HepG2 (cell line): Measurements from ENCODE around the gene SHISA7. TPM values are rescaled to one million over a fixed set of nuclear protein-coding genes. Genes with fewer than 3 reads are reported as not detected.
A peak's percentile ranks its signal among the peaks of the same experiment; 100 is the strongest.

Experiments used
- ATF1 ChIP-seq: IDR thresholded peaks from 2 replicates; pipeline ENCODE4 v1.6.1; 2016; ENCODE audit warnings: mild to moderate bottlenecking, control low read depth
- CREM ChIP-seq, 2 experiments: sonication (generic) in 1 of 2; formaldehyde crosslinking in 1 of 2; IDR thresholded peaks; 2 replicates each; pipeline versions ENCODE4 v1.4.0 to v1.6.1; 2016 to 2020; ENCODE audit warnings: antibody characterized with exemption in 1 of 2, mild to moderate bottlenecking in 1 of 2, missing genetic modification reagents in 1 of 2
- DMAP1 ChIP-seq: IDR thresholded peaks from 2 replicates; pipeline ENCODE4 v1.6.1; 2016
- HNRNPLL ChIP-seq: fragments of 200-400 bp; formaldehyde crosslinking; IDR thresholded peaks from 2 replicates; pipeline ENCODE4 v1.6.1; 2017; ENCODE audit warnings: mild to moderate bottlenecking, low read depth, low read length; ENCODE audit not compliant: poor library complexity, severe bottlenecking
- MIER2 ChIP-seq: IDR thresholded peaks from 2 replicates; pipeline ENCODE4 v1.6.1; 2016; ENCODE audit warnings: missing biosample characterization, missing genetic modification reagents
- MXI1 ChIP-seq: IDR thresholded peaks from 3 replicates; pipeline ENCODE4 v1.6.1; 2012; ENCODE audit warnings: low read depth, low read length, inconsistent platforms, borderline replicate concordance
- NCOA1 ChIP-seq: sonication (generic); formaldehyde crosslinking; IDR thresholded peaks from 2 replicates; pipeline ENCODE4 v1.9.0; 2021; ENCODE audit warnings: missing genetic modification reagents
- NFE2L1 ChIP-seq: sonication (generic); formaldehyde crosslinking; IDR thresholded peaks from 2 replicates; pipeline ENCODE4 v1.4.0; 2020; ENCODE audit warnings: missing genetic modification reagents, mild to moderate bottlenecking, borderline replicate concordance
- NFKBIZ ChIP-seq: IDR thresholded peaks from 2 replicates; pipeline ENCODE4 v1.6.1; 2018; ENCODE audit warnings: missing genetic modification reagents, missing compliant biosample characterization
- REPIN1 ChIP-seq: sonication (generic); formaldehyde crosslinking; IDR thresholded peaks from 2 replicates; pipeline ENCODE4 v1.8.0; 2022; ENCODE audit warnings: missing genetic modification reagents, low read depth, mild to moderate bottlenecking, borderline replicate concordance
- REXO4 ChIP-seq: sonication (generic); formaldehyde crosslinking; IDR thresholded peaks from 2 replicates; pipeline ENCODE4 v1.8.0; 2022; ENCODE audit warnings: missing genetic modification reagents, mild to moderate bottlenecking, borderline replicate concordance
- SALL2 ChIP-seq: sonication (generic); formaldehyde crosslinking; IDR thresholded peaks from 2 replicates; pipeline ENCODE4 v1.8.1; 2023; ENCODE audit warnings: mild to moderate bottlenecking, missing genetic modification reagents, inconsistent platforms
- SNAPC5 ChIP-seq: sonication (generic); formaldehyde crosslinking; IDR thresholded peaks from 2 replicates; pipeline ENCODE4 v1.8.1; 2023; ENCODE audit warnings: mild to moderate bottlenecking, missing genetic modification reagents, borderline replicate concordance
- SOX6 ChIP-seq, 2 experiments: fragments of 450-650 bp in 1 of 2; sonication (generic) in 1 of 2; formaldehyde crosslinking in 1 of 2; IDR thresholded peaks; 2 replicates each; pipeline versions ENCODE4 v1.4.0 to v1.6.1; 2017 to 2020; ENCODE audit warnings: antibody characterized with exemption in 1 of 2, mild to moderate bottlenecking in 1 of 2, missing genetic modification reagents in 1 of 2
- SP2 ChIP-seq: sonication (generic); formaldehyde crosslinking; IDR thresholded peaks from 2 replicates; pipeline ENCODE4 v1.5.1; 2020; ENCODE audit warnings: mild to moderate bottlenecking, missing genetic modification reagents
- TBL1XR1 ChIP-seq: fragments of 150-350 bp; IDR thresholded peaks from 2 replicates; pipeline ENCODE4 v1.6.1; 2014; ENCODE audit warnings: borderline replicate concordance, low read length; ENCODE audit not compliant: partially characterized antibody
- TFDP2 ChIP-seq: sonication (generic); formaldehyde crosslinking; IDR thresholded peaks from 2 replicates; pipeline ENCODE4 v1.4.0; 2020; ENCODE audit warnings: missing genetic modification reagents
- TIGD3 ChIP-seq: sonication (generic); formaldehyde crosslinking; IDR thresholded peaks from 2 replicates; pipeline ENCODE4 v1.5.1; 2020; ENCODE audit warnings: mild to moderate bottlenecking, missing genetic modification reagents, borderline replicate concordance
- ZFP36L2 ChIP-seq: sonication (generic); formaldehyde crosslinking; IDR thresholded peaks from 2 replicates; pipeline ENCODE4 v1.4.0; 2020; ENCODE audit warnings: missing genetic modification reagents
- ZGPAT ChIP-seq: IDR thresholded peaks from 2 replicates; pipeline ENCODE4 v1.6.1; 2016; ENCODE audit warnings: mild to moderate bottlenecking
- ZHX1 ChIP-seq: sonication (generic); formaldehyde crosslinking; IDR thresholded peaks from 2 replicates; pipeline ENCODE4 v1.8.1; 2022; ENCODE audit warnings: low read depth, mild to moderate bottlenecking, missing genetic modification reagents
- ZNF292 ChIP-seq: sonication (generic); formaldehyde crosslinking; IDR thresholded peaks from 2 replicates; pipeline ENCODE4 v1.8.1; 2022; ENCODE audit warnings: mild to moderate bottlenecking, low read depth, missing genetic modification reagents, borderline replicate concordance
- polyA plus RNA-seq, 8 experiments: library from polyadenylated mRNA; depleted of rRNA in 3 of 8; stranded (reverse) in 7 of 8; unstranded in 1 of 8; fragments of >200 nt; fragmentation: Illumina TruSeq in 4 of 8; extraction: Trizol in 4 of 8; gene quantifications; 2 replicates each; pipeline versions ENCODE4 v1.2.1 to v1.2.3, GENCODE V29; 2011 to 2016; ENCODE audit warnings: low read depth in 4 of 8, missing spikeins in 1 of 8, mixed read lengths in 1 of 8; ENCODE audit not compliant: insufficient read depth in 1 of 8
- total RNA-seq, 5 experiments: library from RNA; depleted of rRNA; stranded (reverse); fragments of >200 nt; fragmentation: Illumina TruSeq; extraction: Trizol; gene quantifications; 2 replicates each; pipeline ENCODE4 v1.2.3, GENCODE V29; 2016; ENCODE audit warnings: low read depth in 1 of 5

The SHISA7 gene
- total and polyA plus RNA-seq, 2 of the 13 experiments (the other 11 are each of a cell fraction or from before 2014, with no cell fraction given), result not detected

GRCh38 chr19:55385724-55386492 is 57.2 kb downstream of the SHISA7 start, which contains the start of gene RPL28 (continued):
- TF ChIP-seq TIGD3, result peak; percentile 62; the same call in 1 of the 2 replicates
- peak; percentile 95 for TF ChIP-seq DMAP1 (CRISPR knock-in tag)
- TF ChIP-seq REXO4 (CRISPR knock-in tag), result no peak
- TF ChIP-seq ZHX1 (CRISPR knock-in tag), result peak; percentile 76; the same call in 1 of the 2 replicates
- peak; percentile 32; the same call in 1 of the 2 replicates for TF ChIP-seq MIER2 (CRISPR knock-in tag)
- TF ChIP-seq SOX6 (IDR thresholded peaks at IDR 0.05), result no peak
- peak; percentile 55 for TF ChIP-seq SOX6 (CRISPR knock-in tag; IDR thresholded peaks at IDR 0.05)
- TF ChIP-seq ZNF292, result 0 out of 2 replicates have a peak, but pooled peaks have one; percentile 13
- TF ChIP-seq SP2 (CRISPR knock-in tag), result peak; percentile 68
- TF ChIP-seq SALL2 (CRISPR knock-in tag), result peak; percentile 82
- peak; percentile 77; the same call in 1 of the 2 replicates for TF ChIP-seq NFKBIZ (CRISPR knock-in tag)
- TF ChIP-seq CREM (IDR thresholded peaks at IDR 0.05), result peak; percentile 88
- no peak for TF ChIP-seq CREM (CRISPR knock-in tag; IDR thresholded peaks at IDR 0.05)
- no peak for TF ChIP-seq TFDP2 (CRISPR knock-in tag)
- TF ChIP-seq ZGPAT, result peak; percentile 69; the same call in 1 of the 2 replicates
- peak; percentile 84 for TF ChIP-seq ATF1 (CRISPR knock-in tag)
- no peak; the same call in 1 of the 2 replicates for TF ChIP-seq NFE2L1 (CRISPR knock-in tag)
- TF ChIP-seq NCOA1 (CRISPR knock-in tag), result no peak
- peak; percentile 16 for TF ChIP-seq TBL1XR1
- no peak for TF ChIP-seq ZFP36L2 (CRISPR knock-in tag)
- no peak for TF ChIP-seq SNAPC5 (CRISPR knock-in tag)
- peak; percentile 55; the same call in 1 of the 2 replicates for TF ChIP-seq REPIN1 (CRISPR knock-in tag)
- peak; percentile 5 for TF ChIP-seq HNRNPLL
- TF ChIP-seq MXI1, result peak; percentile 66; the same call in 1 of the 3 replicates
